MM.1S (cell line): ENCODE results near the gene PRSS2.

Experiments
- CTCF ChIP-seq: fragments of 300-600 bp; sonication (generic); IDR thresholded peaks from 2 replicates; pipeline ENCODE4 v1.5.1; 2016; ENCODE audit warnings: antibody characterized with exemption, low read length, mixed read lengths
- EZH2 ChIP-seq: fragments of 300-600 bp; sonication (generic); optimal IDR thresholded peaks from 2 replicates; pipeline ENCODE3; 2017; ENCODE audit warnings: low read depth, mild to moderate bottlenecking, antibody characterized with exemption, low read length, mixed read lengths

GRCh38 chr7:142814451-142814850, 43.7 kb downstream of the PRSS2 start:
- TF ChIP-seq CTCF (no peak), EZH2 (no peak)
